ENCODE data around the gene FKBP11. TPM values are rescaled to one million over a fixed set of nuclear protein-coding genes. Genes with fewer than 3 reads are reported as not detected.
"Not testable (repeated sequence)": the region's sequence is repeated elsewhere in the genome, so short reads cannot be mapped to it uniquely, and the experiment has no call there.

Gene FKBP11
- total RNA-seq, 3 donors from 2014 or later = 3.7 to 15.7 (median 13.5) TPM

- Histone ChIP-seq H3K27ac (no peak overlapping the region), H3K27me3 (no peaks in the 10 kb centered on the region), H3K4me1 (no peaks in the 10 kb centered on the region), H3K36me3 (no peaks in the 10 kb centered on the region), H3K4me3 (no peak overlapping the region), H3K9me3 (no peaks in the 10 kb centered on the region)
- no peak for TF ChIP-seq POLR2A (IDR thresholded peaks at IDR 0.05)
- no peak for TF ChIP-seq POLR2AphosphoS5 (IDR thresholded peaks at IDR 0.05)
- TF ChIP-seq CTCF (IDR thresholded peaks at IDR 0.05) = no peak
- intact Hi-C loops (cut with DNase I; ENCODE audit: low total_unique reads) = no loop called here
- DNase-seq (ENCODE audit: low spot score in 2 of 2) = no peak
These were observed 7.3 kb downstream of the FKBP11 start for GRCh38 chr12:48917857-48918537.

- no peaks in the 10 kb centered on the region for H3K9me3 ChIP-seq
- H3K4me1 ChIP-seq = no peaks in the 10 kb centered on the region
- H3K27ac ChIP-seq = no peak overlapping the region
- TF ChIP-seq CTCF (IDR thresholded peaks at IDR 0.05) (no peak), POLR2A (IDR thresholded peaks at IDR 0.05) (no peak), POLR2AphosphoS5 (IDR thresholded peaks at IDR 0.05) (no peak)
- H3K27me3 ChIP-seq = no peaks in the 10 kb centered on the region
- H3K36me3 ChIP-seq = no peaks in the 10 kb centered on the region
- DNase-seq (ENCODE audit: low spot score in 2 of 2) = no peak
- no peak overlapping the region for H3K4me3 ChIP-seq
- intact Hi-C loops (cut with DNase I; ENCODE audit: low total_unique reads) = no loop called here
These were observed 15.1 kb downstream of the FKBP11 start for GRCh38 chr12:48910196-48910595.

DNA sequence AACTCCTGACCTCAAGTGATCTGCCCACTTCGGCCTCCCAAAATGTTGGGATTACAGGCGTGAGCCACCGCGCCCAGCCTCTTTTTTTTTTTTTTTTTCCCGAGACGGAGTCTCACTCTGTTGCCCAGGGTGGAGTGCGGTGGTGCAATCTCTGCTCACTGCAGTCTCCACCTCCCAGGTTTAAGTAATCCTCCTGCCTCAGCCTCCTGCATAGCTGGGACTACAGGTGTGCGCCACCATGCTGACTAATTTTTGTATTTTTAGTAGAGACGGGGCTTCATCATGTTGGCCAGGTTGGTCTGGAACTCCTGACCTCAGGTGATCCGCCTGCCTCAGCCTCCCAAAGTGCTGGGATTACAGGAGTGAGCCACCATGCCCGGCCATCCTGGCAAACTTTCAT lies 15.6 kb downstream of the FKBP11 start:
- H3K27ac ChIP-seq; intact Hi-C loops (cut with DNase I; ENCODE audit: low total_unique reads); H3K4me1 ChIP-seq; H3K36me3 ChIP-seq; H3K4me3 ChIP-seq; DNase-seq (ENCODE audit: low spot score in 2 of 2); H3K27me3 ChIP-seq; H3K9me3 ChIP-seq: not testable (repeated sequence)

GRCh38 chr12:48907245-48907644 lies 18.0 kb downstream of the FKBP11 start:
- no peaks in the 10 kb centered on the region for H3K9me3 ChIP-seq
- no peaks in the 10 kb centered on the region for H3K27me3 ChIP-seq
- no peak overlapping the region for H3K4me3 ChIP-seq
- DNase-seq (ENCODE audit: low spot score in 2 of 2) = no peak
- intact Hi-C loops (cut with DNase I; ENCODE audit: low total_unique reads) = no loop called here
- TF ChIP-seq CTCF (IDR thresholded peaks at IDR 0.05) (no peak), POLR2AphosphoS5 (IDR thresholded peaks at IDR 0.05) (no peak), POLR2A (IDR thresholded peaks at IDR 0.05) (no peak)
- no peaks in the 10 kb centered on the region for H3K4me1 ChIP-seq
- no peak overlapping the region for H3K27ac ChIP-seq
- no peaks in the 10 kb centered on the region for H3K36me3 ChIP-seq

DNA sequence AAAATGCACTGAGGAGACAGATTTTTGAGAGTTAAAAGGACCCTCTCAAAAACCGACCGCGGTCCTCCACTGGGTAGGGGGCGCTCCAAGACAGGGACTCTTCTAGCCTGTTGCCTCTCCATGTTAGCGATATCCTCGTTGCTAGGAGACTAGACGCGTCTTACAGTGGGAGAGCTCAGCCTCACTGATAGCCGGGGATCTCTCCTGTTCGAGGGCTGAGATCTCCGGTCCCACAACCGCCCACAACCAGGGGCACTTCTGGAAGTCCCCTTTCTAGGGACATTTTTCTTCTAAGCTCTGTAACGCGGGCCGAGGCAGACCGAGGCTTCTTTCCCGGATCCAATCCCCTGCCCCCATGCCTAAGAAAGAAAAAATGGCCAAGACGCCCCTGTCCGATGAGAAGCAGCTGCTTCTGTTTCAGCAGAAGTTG lies 21.3 kb downstream of the FKBP11 start:
- Histone ChIP-seq H3K9me3 (no peaks in the 10 kb centered on the region), H3K4me3 (peak overlapping the region; percentile 37 to 62 (median 50)), H3K27me3 (no peaks in the 10 kb centered on the region), H3K27ac (no peak overlapping the region), H3K4me1 (no peaks in the 10 kb centered on the region), H3K36me3 (no peaks in the 10 kb centered on the region)
- DNase-seq (ENCODE audit: low spot score in 2 of 2) = peak; percentile 60 to 65
- intact Hi-C loops (cut with DNase I; ENCODE audit: low total_unique reads) = no loop called here
- TF ChIP-seq POLR2AphosphoS5 (IDR thresholded peaks at IDR 0.05) (no peak), CTCF (IDR thresholded peaks at IDR 0.05) (peak in 2 of 3 donors; percentile 23 to 31)

Data from breast epithelium (tissue), 4 donors.